HG03139 (cell line): ENCODE results near the gene MYH15.
A peak's percentile ranks its signal among the peaks of the same experiment; 100 is the strongest.

Experiments
- ATAC-seq: cut with Tn5 transposase; IDR thresholded peaks from one replicate; pipeline ENCODE4 v1.9.1; 2021; ENCODE audit not compliant: unreplicated experiment

MYH15 gene

GRCh38 chr3:108511055-108511454 lies 659 bp upstream of the MYH15 start:
- ATAC-seq: no peak

GRCh38 chr3:108509871-108510270 lies 525 bp downstream of the MYH15 start:
- ATAC-seq: no peak

GRCh38 chr3:108509263-108509662 lies 1.1 kb downstream of the MYH15 start:
- ATAC-seq: no peak

- ATAC-seq: no peak
Observed at GRCh38 chr3:108507902-108508301, 2.5 kb downstream of the MYH15 start.

GRCh38 chr3:108505811-108506210 lies 4.6 kb downstream of the MYH15 start:
- no peak for ATAC-seq

- no peak for ATAC-seq
Observed at GRCh38 chr3:108503722-108504121, 6.7 kb downstream of the MYH15 start.

- no peak for ATAC-seq
Observed at GRCh38 chr3:108501535-108501934, 8.9 kb downstream of the MYH15 start.

GRCh38 chr3:108500728-108501127 lies 9.7 kb downstream of the MYH15 start:
- no peak for ATAC-seq

GRCh38 chr3:108497271-108497670 lies 13.1 kb downstream of the MYH15 start:
- no peak for ATAC-seq

GRCh38 chr3:108495717-108496116 lies 14.7 kb downstream of the MYH15 start:
- no peak for ATAC-seq

GRCh38 chr3:108494906-108495531 lies 15.4 kb downstream of the MYH15 start:
- ATAC-seq: no peak

- no peak for ATAC-seq
Observed at GRCh38 chr3:108493862-108494261, 16.5 kb downstream of the MYH15 start.

- no peak for ATAC-seq
Observed at GRCh38 chr3:108491456-108491855, 18.9 kb downstream of the MYH15 start.

GRCh38 chr3:108489776-108490175 lies 20.6 kb downstream of the MYH15 start:
- ATAC-seq: peak; percentile 84

GRCh38 chr3:108488631-108489030 lies 21.8 kb downstream of the MYH15 start:
- no peak for ATAC-seq

GRCh38 chr3:108487439-108487838 lies 23.0 kb downstream of the MYH15 start:
- ATAC-seq: no peak

- no peak for ATAC-seq
Observed at GRCh38 chr3:108486941-108487340, 23.5 kb downstream of the MYH15 start.

- ATAC-seq: no peak
Observed at GRCh38 chr3:108486338-108486737, 24.1 kb downstream of the MYH15 start.

GRCh38 chr3:108485146-108485545 lies 25.2 kb downstream of the MYH15 start:
- no peak for ATAC-seq

- no peak for ATAC-seq
Observed at GRCh38 chr3:108479224-108479623, 31.2 kb downstream of the MYH15 start.

- no peak for ATAC-seq
Observed at GRCh38 chr3:108477511-108478147, 32.8 kb downstream of the MYH15 start.

GRCh38 chr3:108475220-108475782 lies 35.1 kb downstream of the MYH15 start:
- no peak for ATAC-seq

- no peak for ATAC-seq
Observed at GRCh38 chr3:108474581-108474980, 35.8 kb downstream of the MYH15 start.
